Endothelial cell (in vitro differentiated cells): ENCODE data around the gene BCAR3. TPM values are rescaled to one million over a fixed set of nuclear protein-coding genes. Genes with fewer than 3 reads are reported as not detected.

Experiments
- DNase-seq: peaks from one replicate; pipeline ENCODE4 v3.0.0; 2021; ENCODE audit warnings: low spot score
- H3K27ac Mint-ChIP-seq: one replicate; pipeline ENCODE4 v1.8.0; 2021; ENCODE audit warnings: mixed read lengths, inconsistent platforms; ENCODE audit not compliant: unreplicated experiment
- H3K27me3 Mint-ChIP-seq: one replicate; pipeline ENCODE4 v1.8.0; 2021; ENCODE audit warnings: mild to moderate bottlenecking, moderate library complexity, mixed read lengths, inconsistent platforms; ENCODE audit not compliant: unreplicated experiment
- H3K36me3 Mint-ChIP-seq: one replicate; pipeline ENCODE4 v1.8.0; 2021; ENCODE audit warnings: mild to moderate bottlenecking, low read depth, mixed read lengths, inconsistent platforms; ENCODE audit not compliant: unreplicated experiment
- H3K4me1 Mint-ChIP-seq: one replicate; pipeline ENCODE4 v1.8.0; 2021; ENCODE audit warnings: mild to moderate bottlenecking, mixed read lengths, inconsistent platforms; ENCODE audit not compliant: unreplicated experiment
- H3K4me3 Mint-ChIP-seq: one replicate; pipeline ENCODE4 v1.8.0; 2021; ENCODE audit warnings: mild to moderate bottlenecking, mixed read lengths, inconsistent platforms; ENCODE audit not compliant: unreplicated experiment
- H3K9me3 Mint-ChIP-seq: one replicate; pipeline ENCODE4 v1.8.0; 2021; ENCODE audit warnings: mixed read lengths, inconsistent platforms; ENCODE audit not compliant: unreplicated experiment
- total RNA-seq: library from RNA; stranded (reverse); fragmentation: NEBNext Ultra II Directional; extraction: Animal tissue kit (Norgen Biotek cat#: 25700); gene quantifications from one replicate; pipeline ENCODE4 v1.2.1, GENCODE V29; 2021; ENCODE audit not compliant: unreplicated experiment
- TF ChIP-seq, protein P1 (sequence below): fragments of 200-600 bp; sonication (generic); IDR thresholded peaks from one replicate; pipeline ENCODE4 v1.5.0; 2021; ENCODE audit warnings: antibody characterized with exemption; ENCODE audit not compliant: unreplicated experiment

Gene BCAR3
- total RNA-seq, 1 donor from 2014 or later = 19.9 TPM

- peaks cover 9% of the 10 kb centered on the region for H3K27me3 Mint-ChIP-seq
- H3K4me1 Mint-ChIP-seq = peaks cover 9% of the 10 kb centered on the region
- peaks cover 12% of the 10 kb centered on the region for H3K36me3 Mint-ChIP-seq
- no peak for DNase-seq
- no peak overlapping the region for H3K27ac Mint-ChIP-seq
- no peaks in the 10 kb centered on the region for H3K9me3 Mint-ChIP-seq
- no peak overlapping the region for H3K4me3 Mint-ChIP-seq
- TF ChIP-seq, protein P1, sequence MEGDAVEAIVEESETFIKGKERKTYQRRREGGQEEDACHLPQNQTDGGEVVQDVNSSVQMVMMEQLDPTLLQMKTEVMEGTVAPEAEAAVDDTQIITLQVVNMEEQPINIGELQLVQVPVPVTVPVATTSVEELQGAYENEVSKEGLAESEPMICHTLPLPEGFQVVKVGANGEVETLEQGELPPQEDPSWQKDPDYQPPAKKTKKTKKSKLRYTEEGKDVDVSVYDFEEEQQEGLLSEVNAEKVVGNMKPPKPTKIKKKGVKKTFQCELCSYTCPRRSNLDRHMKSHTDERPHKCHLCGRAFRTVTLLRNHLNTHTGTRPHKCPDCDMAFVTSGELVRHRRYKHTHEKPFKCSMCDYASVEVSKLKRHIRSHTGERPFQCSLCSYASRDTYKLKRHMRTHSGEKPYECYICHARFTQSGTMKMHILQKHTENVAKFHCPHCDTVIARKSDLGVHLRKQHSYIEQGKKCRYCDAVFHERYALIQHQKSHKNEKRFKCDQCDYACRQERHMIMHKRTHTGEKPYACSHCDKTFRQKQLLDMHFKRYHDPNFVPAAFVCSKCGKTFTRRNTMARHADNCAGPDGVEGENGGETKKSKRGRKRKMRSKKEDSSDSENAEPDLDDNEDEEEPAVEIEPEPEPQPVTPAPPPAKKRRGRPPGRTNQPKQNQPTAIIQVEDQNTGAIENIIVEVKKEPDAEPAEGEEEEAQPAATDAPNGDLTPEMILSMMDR = no peak
Measured at GRCh38 chr1:93714356-93714755, 32.7 kb upstream of the BCAR3 start.

DNA sequence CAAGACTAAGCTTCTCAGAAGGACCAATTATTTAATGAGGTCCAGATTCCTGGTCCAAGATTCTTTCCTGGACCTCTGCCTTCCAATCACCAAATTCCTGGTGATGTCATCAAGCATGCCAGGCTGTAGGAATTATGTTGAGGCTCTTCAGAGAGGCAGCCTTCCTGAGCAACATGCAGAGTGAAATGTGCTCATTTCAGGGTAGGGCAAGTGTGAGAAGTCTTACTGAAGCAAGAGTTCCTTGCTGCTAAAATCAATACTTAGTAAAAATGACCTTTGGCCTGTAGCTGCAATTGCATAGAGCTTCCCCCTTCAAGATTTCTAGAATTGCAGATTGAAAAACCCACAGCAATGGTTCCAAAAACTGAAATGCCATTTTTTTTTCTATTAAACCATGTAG lies 31.7 kb upstream of the BCAR3 start:
- H3K36me3 Mint-ChIP-seq = peaks cover 12% of the 10 kb centered on the region
- no peak for DNase-seq

DNA sequence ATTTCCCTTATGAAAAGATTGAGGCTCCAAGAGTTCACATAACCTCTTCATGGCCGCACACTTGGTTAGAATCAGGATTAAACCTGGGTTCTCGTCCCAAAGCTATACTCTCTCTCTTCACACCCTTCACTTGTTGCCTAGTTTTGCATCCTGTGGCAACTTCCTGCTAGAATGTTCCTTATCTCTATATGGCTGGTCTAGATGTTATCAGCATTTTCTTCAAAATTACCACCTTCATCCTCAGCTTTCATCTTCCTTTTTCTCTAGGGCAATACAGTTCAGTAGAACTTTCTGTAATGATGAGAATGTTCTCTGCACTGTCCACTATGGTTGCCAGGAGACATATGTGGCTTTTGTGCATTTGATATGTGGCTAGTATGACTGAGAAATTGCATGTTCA lies 31.1 kb upstream of the BCAR3 start:
- Mint-ChIP-seq H3K36me3 (peaks cover 12% of the 10 kb centered on the region), H3K9me3 (no peaks in the 10 kb centered on the region), H3K4me3 (no peak overlapping the region), H3K27me3 (peaks cover 9% of the 10 kb centered on the region), H3K4me1 (peaks cover 21% of the 10 kb centered on the region), H3K27ac (no peak overlapping the region)
- TF ChIP-seq, protein P1 = no peak
- no peak for DNase-seq

More for the DNA sequence above, 31.7 kb upstream of the BCAR3 start:
- no peak overlapping the region for H3K4me3 Mint-ChIP-seq
- peaks cover 9% of the 10 kb centered on the region for H3K27me3 Mint-ChIP-seq
- TF ChIP-seq, protein P1 = no peak
- H3K9me3 Mint-ChIP-seq = no peaks in the 10 kb centered on the region
- H3K27ac Mint-ChIP-seq = no peak overlapping the region
- H3K4me1 Mint-ChIP-seq = peaks cover 15% of the 10 kb centered on the region

DNA sequence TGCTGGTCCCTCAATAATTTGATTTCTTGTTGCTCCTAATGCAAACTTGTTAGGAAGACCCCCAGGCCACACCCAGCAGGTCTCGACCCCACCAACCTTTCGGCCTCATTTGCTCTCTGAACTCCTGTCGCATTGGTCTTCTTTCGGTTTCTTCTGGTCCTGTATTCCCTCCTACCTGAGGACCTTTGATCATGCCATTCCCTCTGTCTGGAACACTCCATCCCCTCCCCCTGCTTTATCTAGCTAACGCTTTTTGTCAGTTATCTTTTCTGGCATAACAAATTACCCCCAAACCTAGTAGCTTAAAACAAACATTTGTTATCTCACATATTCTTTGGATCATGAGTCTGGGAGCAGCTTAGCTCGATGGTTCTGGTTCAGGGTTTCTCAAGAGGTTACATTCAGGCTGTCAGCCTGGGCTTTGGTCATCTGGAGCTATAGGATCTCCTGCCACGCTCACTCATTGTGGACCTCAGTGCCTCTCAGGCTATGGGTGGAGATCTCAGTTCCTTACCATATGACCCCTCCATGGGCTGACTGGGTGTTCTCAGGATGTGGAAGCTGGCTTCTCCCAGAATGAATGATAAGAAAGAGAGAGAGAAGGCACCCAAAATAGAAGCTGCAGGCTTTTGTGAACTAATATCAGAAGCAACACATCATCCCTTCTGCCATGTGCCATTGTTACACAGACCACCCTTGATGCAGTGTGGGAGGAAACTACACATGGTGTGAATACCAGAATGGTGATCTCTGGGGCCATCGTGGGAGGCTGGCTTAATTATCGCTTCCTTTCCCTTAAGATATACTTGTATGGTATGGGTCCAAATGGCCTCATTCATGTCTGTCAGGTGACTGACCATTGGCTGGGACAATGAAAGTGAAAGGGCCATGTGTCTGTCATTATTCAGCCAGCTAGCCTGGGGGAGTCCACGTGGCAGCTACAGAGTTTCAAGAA lies 29.1 kb upstream of the BCAR3 start:
- DNase-seq = no peak
- TF ChIP-seq, protein P1 = no peak
- no peak overlapping the region for H3K4me3 Mint-ChIP-seq
- H3K27me3 Mint-ChIP-seq = peaks cover 7% of the 10 kb centered on the region
- H3K36me3 Mint-ChIP-seq = peaks cover 12% of the 10 kb centered on the region
- H3K4me1 Mint-ChIP-seq = peaks cover 22% of the 10 kb centered on the region
- no peaks in the 10 kb centered on the region for H3K9me3 Mint-ChIP-seq
- H3K27ac Mint-ChIP-seq = no peak overlapping the region

GRCh38 chr1:93708734-93709481 lies 27.3 kb upstream of the BCAR3 start:
- TF ChIP-seq, protein P1 = no peak
- Mint-ChIP-seq H3K27ac (no peak overlapping the region), H3K4me3 (no peak overlapping the region), H3K27me3 (peaks cover 7% of the 10 kb centered on the region), H3K36me3 (peaks cover 12% of the 10 kb centered on the region), H3K4me1 (peaks cover 22% of the 10 kb centered on the region), H3K9me3 (no peaks in the 10 kb centered on the region)
- DNase-seq = no peak
